ENCODE results near the gene PHF23. TPM values are rescaled to one million over a fixed set of nuclear protein-coding genes. Genes with fewer than 3 reads are reported as not detected.

The PHF23 gene
- total RNA-seq (10 to 100 TPM; 17.7 to 24.5 (median 22.6) TPM), polyA plus RNA-seq (10 to 100 TPM; 16.1 to 25.0 TPM)
- long read RNA-seq, donor 1, transcript PHF23-201 (5 exons, 2,037 nt) = major isoform, 19 of 23 reads
- long read RNA-seq, donor 1, partial matches to known transcripts = 3 of 23 reads
- long read RNA-seq, donor 1, other reads (novel, unspliced or antisense) = 0 of 23 reads
- long read RNA-seq, donor 2, transcript PHF23-201 (5 exons, 2,037 nt) = major isoform, 14 of 25 reads
- long read RNA-seq, donor 2, partial matches to known transcripts = 7 of 25 reads
- long read RNA-seq, donor 2, other reads (novel, unspliced or antisense) = 0 of 25 reads
- long read RNA-seq, donor 3, partial matches to known transcripts = 0 of 1 reads
- long read RNA-seq, donor 3, other reads (novel, unspliced or antisense) = 0 of 1 reads

- Histone ChIP-seq H3K27me3 (no peaks in the 10 kb centered on the region), H3K9me3 (no peaks in the 10 kb centered on the region), H3K36me3 (peaks cover 0 to 44% (median under 1%) of the 10 kb centered on the region in 9 donors), H3K4me3 (peak within 1 kb of the TSS; percentile 86 to 99 (median 96)), H3K4me1 (peaks cover 14 to 56% (median 44%) of the 10 kb centered on the region in 9 donors), H3K27ac (peak within 1 kb of the TSS; percentile 76 to 100 (median 96))
- 1% methylated on average over 62 to 72 of the region's 72 CpGs for WGBS, 2 donors
- intact Hi-C loops (cut with DNase I) = loop anchor here in 2 of 10 donors (2.0 to 5.0 kb wide), 3 partner anchors 21 to 68 kb away; partner anchors contain the start of genes ACADVL (in 1 of the 2), DLG4 (in 1 of the 2) and EIF5A (in 1 of the 2)
- ATAC-seq (peak; percentile 75 to 88 (median 82)), DNase-seq (peak; percentile 99)
- no peak for TF ChIP-seq CTCF (IDR thresholded peaks at IDR 0.05)
Measured at GRCh38 chr17:7239091-7240027, at the start of gene PHF23. Gene PHF23, minus strand, starts transcription at chr17:7239457. Its CDS starts 178 bp downstream, at chr17:7239279.

- WGBS, 2 donors = 80% methylated on average over 12 of the region's 12 CpGs
- Histone ChIP-seq H3K9me3 (no peaks in the 10 kb centered on the region), H3K4me1 (peaks cover 0 to 68% (median 26%) of the 10 kb centered on the region in 9 donors), H3K27ac (peak overlapping the region in 1 of 10 donors; percentile 23), H3K27me3 (peaks cover 0 to 68% (median 8%) of the 10 kb centered on the region in 7 donors), H3K4me3 (no peak overlapping the region), H3K36me3 (peaks cover 0 to 45% (median 7%) of the 10 kb centered on the region in 9 donors)
- intact Hi-C loops (cut with DNase I) = no loop called here
- TF ChIP-seq CTCF (IDR thresholded peaks at IDR 0.05) = no peak
- ATAC-seq (no peak), DNase-seq (no peak)
Measured at GRCh38 chr17:7285679-7286078, 46.4 kb upstream of the PHF23 start.

- WGBS, 2 donors = 91 to 93% methylated on average over 16 of the region's 16 CpGs
- Histone ChIP-seq H3K27ac (peak overlapping the region in 3 of 10 donors; percentile 5 to 92 (median 91)), H3K27me3 (peaks cover 0 to 60% (median 4%) of the 10 kb centered on the region in 7 donors), H3K4me3 (no peak overlapping the region), H3K9me3 (no peaks in the 10 kb centered on the region), H3K36me3 (peaks cover 0 to 45% (median 7%) of the 10 kb centered on the region in 9 donors), H3K4me1 (peaks cover 0 to 66% (median 28%) of the 10 kb centered on the region in 9 donors)
- ATAC-seq (no peak), DNase-seq (no peak)
- intact Hi-C loops (cut with DNase I) = loop anchor here in 3 of 10 donors (5.0 kb wide), 1 partner anchor 62 kb away; no protein-coding TSS in a partner anchor
- TF ChIP-seq CTCF (IDR thresholded peaks at IDR 0.05) = no peak
Measured at GRCh38 chr17:7284911-7285310, 45.7 kb upstream of the PHF23 start.

All from heart right ventricle (tissue), 16 donors.